K562 (cell line): ENCODE measurements around the gene CFAP97D2. TPM values are rescaled to one million over a fixed set of nuclear protein-coding genes. Genes with fewer than 3 reads are reported as not detected.

ENCODE experiments used
- ATAC-seq: fragments of 200-7000 bp; cut with Tn5 transposase; 3 replicates; pipeline ENCODE4 v1.9.1; 2020; ENCODE audit warnings: moderate library complexity
- BruUV-seq: library from RNA; stranded (reverse); fragments of 400-500 nt; replicated peaks from 2 replicates; lab custom pipeline; 2021; lab: Mats Ljungman, UMichigan
- CTCF ChIA-PET: fragments of 300-600 bp; formaldehyde crosslinking; extraction: SDS; loops from one replicate; lab custom pipeline; 2021; ENCODE audit warnings: low intra/inter-chr PET ratio; lab: Yijun Ruan, JAX
- POLR2A ChIA-PET: fragments of 300-600, 350-650 bp; sonication (Branson Sonifier 250); formaldehyde crosslinking; extraction: SDS; loops from one replicate; lab custom pipeline; 2021; ENCODE audit warnings: antibody characterized with exemption, inconsistent platforms; lab: Yijun Ruan, JAX
- DNase-seq, 4 experiments: peaks; one replicate each; pipeline versions ENCODE4 v3.0.0 to v3.0.0-alpha.2; 2011 to 2018; ENCODE audit warnings: low spot score in 3 of 4, mixed read lengths in 3 of 4; ENCODE audit errors: extremely low read depth in 1 of 4
- FAIRE-seq: peaks from 2 replicates; lab custom pipeline; 2011; peaks lifted over from hg19 to GRCh38; lab: Jason Lieb, UNC
- H2AFZ ChIP-seq: 2 replicates; pipeline ENCODE4 v1.6.0; 2011; ENCODE audit warnings: low read depth, low read length, control low read depth, inconsistent platforms
- H3K27ac ChIP-seq: fragments of 200-600 bp; 3 replicates; pipeline ENCODE4 v1.8.0; 2011; ENCODE audit warnings: low read depth, mild to moderate bottlenecking, control low read depth, inconsistent platforms, low read length, moderate library complexity, mixed read lengths; ENCODE audit errors: extremely low read depth
- H3K27me3 ChIP-seq, 2 experiments: fragments of 300-600 bp in 1 of 2; 2 replicates in 1 of 2; 3 replicates in 1 of 2; pipeline versions ENCODE4 v1.6.0 to v1.8.0; 2011; ENCODE audit warnings: inconsistent platforms in 2 of 2, low read length in 2 of 2, mild to moderate bottlenecking in 1 of 2, mixed read lengths in 1 of 2, moderate library complexity in 1 of 2; ENCODE audit not compliant: control insufficient read depth in 2 of 2, insufficient read depth in 2 of 2
- H3K36me3 ChIP-seq: fragments of 300-600 bp; 3 replicates; pipeline ENCODE4 v1.8.0; 2011; ENCODE audit warnings: mild to moderate bottlenecking, low read length, inconsistent platforms; ENCODE audit not compliant: control insufficient read depth, insufficient read depth
- H3K4me1 ChIP-seq, 2 experiments: fragments of 200-600 bp in 1 of 2; replicated peaks in 1 of 2; 2 replicates in 1 of 2; 3 replicates in 1 of 2; pipeline versions ENCODE4 v1.5.1 to v1.8.0; 2011; ENCODE audit warnings: inconsistent platforms in 2 of 2, low read length in 2 of 2, mild to moderate bottlenecking in 1 of 2, mixed read lengths in 1 of 2, moderate library complexity in 1 of 2; ENCODE audit not compliant: control insufficient read depth in 2 of 2, insufficient read depth in 2 of 2
- H3K4me2 ChIP-seq: 2 replicates; pipeline ENCODE4 v1.6.1; 2011; ENCODE audit warnings: low read length, control low read depth, inconsistent platforms, mixed read lengths; ENCODE audit not compliant: insufficient read depth
- H3K4me3 ChIP-seq: fragments of 200-600 bp; sonication (generic), shearing (Covaris generic); 2 replicates; pipeline ENCODE4 v1.5.1; 2016; ENCODE audit warnings: control low read depth, inconsistent platforms
- H3K79me2 ChIP-seq: fragments of 200-600 bp; 3 replicates; pipeline ENCODE4 v1.8.0; 2011; ENCODE audit warnings: low read length, inconsistent platforms; ENCODE audit not compliant: control insufficient read depth, insufficient read depth
- H3K9ac ChIP-seq, 2 experiments: 2 replicates each; pipeline versions ENCODE4 v1.6.0 to v1.6.1; 2011; ENCODE audit warnings: low read depth in 2 of 2, low read length in 2 of 2, control low read depth in 1 of 2, inconsistent platforms in 1 of 2, mild to moderate bottlenecking in 1 of 2, mixed read lengths in 1 of 2; ENCODE audit not compliant: insufficient read depth in 1 of 2
- H3K9me1 ChIP-seq: one replicate; pipeline ENCODE4 v1.6.0; 2011; ENCODE audit warnings: inconsistent platforms, mild to moderate bottlenecking, low read length, moderate library complexity; ENCODE audit not compliant: control insufficient read depth, insufficient read depth
- H3K9me3 ChIP-seq: replicated peaks from 2 replicates; pipeline ENCODE4 v1.5.1; 2011; ENCODE audit warnings: low read depth, low read length, inconsistent platforms; ENCODE audit not compliant: control insufficient read depth, insufficient read depth
- H4K20me1 ChIP-seq: replicated peaks from 2 replicates; pipeline ENCODE4 v1.6.1; 2011; ENCODE audit warnings: low read length, inconsistent platforms, mixed read lengths; ENCODE audit not compliant: control insufficient read depth, insufficient read depth
- BMI1 ChIP-seq: fragments of 150-350 bp; IDR thresholded peaks from 2 replicates; pipeline ENCODE4 v1.6.1; 2014; ENCODE audit warnings: low read length
- CREB1 ChIP-seq, 2 experiments: sonication (generic) in 1 of 2; formaldehyde crosslinking in 1 of 2; IDR thresholded peaks; 2 replicates each; pipeline versions ENCODE4 v1.6.1 to v1.8.0; 2012 to 2022; ENCODE audit warnings: inconsistent platforms in 1 of 2, mild to moderate bottlenecking in 1 of 2, missing genetic modification reagents in 1 of 2, moderate library complexity in 1 of 2
- DNMT1 ChIP-seq: fragments of 450-650 bp; IDR thresholded peaks from 2 replicates; pipeline ENCODE4 v1.6.1; 2016; ENCODE audit warnings: antibody characterized with exemption, mild to moderate bottlenecking
- HDAC1 ChIP-seq, 2 experiments: fragments of 450-650 bp; IDR thresholded peaks; 2 replicates each; pipeline ENCODE4 v1.6.1; 2016 to 2017; ENCODE audit warnings: inconsistent platforms in 1 of 2, mild to moderate bottlenecking in 1 of 2, moderate library complexity in 1 of 2
- IFI16 ChIP-seq: fragments of 250-450 bp; sonication (Bioruptor Pico); IDR thresholded peaks from 2 replicates; pipeline ENCODE4 v2.1.2; 2022; ENCODE audit warnings: mild to moderate bottlenecking, inconsistent platforms
- KLF16 ChIP-seq: IDR thresholded peaks from 2 replicates; pipeline ENCODE4 v1.6.1; 2016; ENCODE audit warnings: antibody characterized with exemption
- MITF ChIP-seq: IDR thresholded peaks from 2 replicates; pipeline ENCODE4 v1.6.1; 2014; ENCODE audit warnings: antibody characterized with exemption
- NFE2 ChIP-seq: IDR thresholded peaks from 2 replicates; pipeline ENCODE4 v1.6.1; 2014; ENCODE audit warnings: antibody characterized with exemption, low read depth
- NFRKB ChIP-seq: fragments of 450-650 bp; IDR thresholded peaks from 2 replicates; pipeline ENCODE4 v1.6.1; 2016; ENCODE audit warnings: low read depth
- ZNF780A ChIP-seq: fragments of 250-450 bp; sonication (Bioruptor Pico); IDR thresholded peaks from 2 replicates; pipeline ENCODE4 v1.5.0; 2021; ENCODE audit warnings: mild to moderate bottlenecking
- WGBS: fragments of 100-300 bp; shearing (Covaris generic); methylation state at CpG from one replicate; pipeline ENCODE4 v1.1.6; 2016; ENCODE audit warnings: low coverage, mixed read lengths; ENCODE audit not compliant: insufficient coverage; ENCODE audit errors: missing lambda C conversion rate; 5-methylcytosine and 5-hydroxymethylcytosine counted together
- in situ Hi-C: fragments of 300-500 bp; cut with MboI; formaldehyde crosslinking; loops from 4 replicates; pipeline ENCODE4 v1.15.0; 2018; ENCODE audit warnings: inconsistent platforms, mixed read lengths
- intact Hi-C: fragments of 100-400 bp; cut with micrococcal nuclease; formaldehyde crosslinking; loops from 2 replicates; pipeline ENCODE4 v1.14.2; 2022
- polyA plus RNA-seq, 8 experiments: library from polyadenylated mRNA; depleted of rRNA in 4 of 8; stranded (reverse) in 5 of 8; unstranded in 3 of 8; fragments of >200 nt; fragmentation: Nextera tagmentation in 2 of 8; fragmentation: Illumina TruSeq in 1 of 8; extraction: Ambion mirVana in 2 of 8; extraction: Trizol in 1 of 8; gene quantifications; 2 replicates each; pipeline versions ENCODE4 v1.2.1 to v1.2.3, GENCODE V29; 2011 to 2014; ENCODE audit warnings: inconsistent platforms in 1 of 8, missing spikeins in 1 of 8
- total RNA-seq, 7 experiments: library from RNA; depleted of rRNA in 6 of 7; stranded (reverse); fragments of >200 nt in 6 of 7; fragmentation: Illumina TruSeq in 2 of 7; extraction: Trizol in 2 of 7; gene quantifications; 2 replicates each; pipeline versions ENCODE4 v1.2.1 to v1.2.3, GENCODE V29; 2011 to 2021; ENCODE audit warnings: low replicate concordance in 1 of 7
- TF ChIP-seq, protein P1 (sequence below), 2 experiments: IDR thresholded peaks in 1 of 2; conservative IDR thresholded peaks in 1 of 2; 2 replicates each; pipeline ENCODE4 v1.6.1; 2016; ENCODE audit warnings: low read depth in 2 of 2, mild to moderate bottlenecking in 1 of 2, missing compliant biosample characterization in 1 of 2, missing genetic modification characterization in 1 of 2, moderate library complexity in 1 of 2
- TF ChIP-seq, protein P2 (sequence below): fragments of 250-450 bp; sonication (Bioruptor Pico); IDR thresholded peaks from 2 replicates; pipeline ENCODE4 v1.8.0; 2021; ENCODE audit warnings: moderate library complexity, mild to moderate bottlenecking, inconsistent platforms
- TF ChIP-seq, protein P3 (sequence below), 2 experiments: fragments of 450-650 bp in 1 of 2; sonication (generic) in 1 of 2; formaldehyde crosslinking in 1 of 2; IDR thresholded peaks in 1 of 2; conservative IDR thresholded peaks in 1 of 2; 2 replicates each; pipeline versions ENCODE4 v1.6.1 to v1.8.1; 2016 to 2023; ENCODE audit warnings: mild to moderate bottlenecking in 2 of 2, moderate library complexity in 2 of 2, inconsistent platforms in 1 of 2, missing genetic modification reagents in 1 of 2

CFAP97D2 gene
- total and polyA plus RNA-seq, 9 of the 15 experiments (the other 6 are each of a cell fraction or from before 2014, with no cell fraction given): not detected

GRCh38 chr13:114236227-114236626, 57.2 kb downstream of the CFAP97D2 start (continued):
- TF ChIP-seq IFI16 (CRISPR knock-in tag): no peak
- TF ChIP-seq, protein P1, sequence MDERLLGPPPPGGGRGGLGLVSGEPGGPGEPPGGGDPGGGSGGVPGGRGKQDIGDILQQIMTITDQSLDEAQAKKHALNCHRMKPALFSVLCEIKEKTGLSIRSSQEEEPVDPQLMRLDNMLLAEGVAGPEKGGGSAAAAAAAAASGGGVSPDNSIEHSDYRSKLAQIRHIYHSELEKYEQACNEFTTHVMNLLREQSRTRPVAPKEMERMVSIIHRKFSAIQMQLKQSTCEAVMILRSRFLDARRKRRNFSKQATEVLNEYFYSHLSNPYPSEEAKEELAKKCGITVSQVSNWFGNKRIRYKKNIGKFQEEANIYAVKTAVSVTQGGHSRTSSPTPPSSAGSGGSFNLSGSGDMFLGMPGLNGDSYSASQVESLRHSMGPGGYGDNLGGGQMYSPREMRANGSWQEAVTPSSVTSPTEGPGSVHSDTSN (CRISPR knock-in tag; IDR thresholded peaks at IDR 0.05; ENCODE audit: low read depth): no peak
- TF ChIP-seq, protein P1 (tag; conservative IDR thresholded peaks at IDR 0.05; ENCODE audit: low read depth): no peak
- TF ChIP-seq, protein P2, sequence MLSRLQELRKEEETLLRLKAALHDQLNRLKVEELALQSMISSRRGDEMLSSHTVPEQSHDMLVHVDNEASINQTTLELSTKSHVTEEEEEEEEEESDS (CRISPR knock-in tag): no peak

- Histone ChIP-seq H2AFZ (no peak overlapping the region), H3K27ac (peak overlapping the region; percentile 62; the same call in 2 of the 3 replicates), H3K9me3 (peaks cover 7% of the 10 kb centered on the region; the same call in 1 of the 2 replicates), H3K9ac (peak overlapping the region; percentile 14 to 24; a peak in 2 of 4 replicates), H3K27me3 (no peaks in the 10 kb centered on the region), H3K9me1 (no peaks in the 10 kb centered on the region), H3K4me1 (peaks cover 11 to 35% of the 10 kb centered on the region in 2 experiments; a peak in 4 of 5 replicates), H3K4me2 (peak overlapping the region; percentile 30), H3K79me2 (peaks cover 35% of the 10 kb centered on the region), H3K36me3 (peaks cover 62% of the 10 kb centered on the region), H3K4me3 (no peak overlapping the region), H4K20me1 (no peaks in the 10 kb centered on the region)
- intact Hi-C loops (no loop called here), in situ Hi-C loops (no loop called here)
- ChIA-PET POLR2A (interaction anchor here (0.6 to 1.3 kb wide), 2 partner anchors 52 to 376 kb away, joined by 3 to 5 read pairs; no protein-coding TSS in a partner anchor), CTCF (no interaction called here)
- 20% methylated on average over 6 of the region's 7 CpGs for WGBS
- DNase-seq (peak in 3 of 4 experiments; percentile 16 to 67 (median 24)), FAIRE-seq (peak; percentile 81), ATAC-seq (peak; percentile 4; the same call in 1 of the 3 replicates)
- no TSS peak for BruUV-seq
- TF ChIP-seq MITF (peak; percentile 11; the same call in 1 of the 2 replicates), NFRKB (no peak), BMI1 (no peak), KLF16 (peak; percentile 23; the same call in 1 of the 2 replicates), CREB1 (IDR thresholded peaks at IDR 0.05) (no peak), CREB1 (CRISPR knock-in tag; IDR thresholded peaks at IDR 0.05) (0 out of 2 replicates have a peak, but pooled peaks have one; percentile 18), HDAC1 (IDR thresholded peaks at IDR 0.05) (peak in 1 of 2 experiments; percentile 53; a peak in 1 of 4 replicates), ZNF780A (no peak), DNMT1 (no peak), NFE2 (peak; percentile 41; the same call in 1 of the 2 replicates)
- TF ChIP-seq, protein P3, sequence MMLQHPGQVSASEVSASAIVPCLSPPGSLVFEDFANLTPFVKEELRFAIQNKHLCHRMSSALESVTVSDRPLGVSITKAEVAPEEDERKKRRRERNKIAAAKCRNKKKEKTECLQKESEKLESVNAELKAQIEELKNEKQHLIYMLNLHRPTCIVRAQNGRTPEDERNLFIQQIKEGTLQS (IDR thresholded peaks at IDR 0.05): peak; percentile 67
- TF ChIP-seq, protein P3 (CRISPR knock-in tag; conservative IDR thresholded peaks at IDR 0.05): no peak
These were observed 58.5 kb downstream of the CFAP97D2 start for GRCh38 chr13:114237415-114238112.
